K562 treated with DMSO at 1 percent for 24 hours (cell line): ENCODE measurements around the gene BMP6. TPM values are rescaled to one million over a fixed set of nuclear protein-coding genes. Genes with fewer than 3 reads are reported as not detected.

ENCODE experiments used
- total RNA-seq: library from RNA; unstranded; fragments of 300-600 nt; gene quantifications from 2 replicates; pipeline ENCODE4 v1.2.3, GENCODE V29; 2022; ENCODE audit warnings: low read depth; ENCODE audit not compliant: insufficient read depth

The BMP6 gene
- total RNA-seq: 0.38 and 0.51 TPM in 2 replicates

GRCh38 chr6:7725849-7726415, at the start of gene BMP6:
Gene BMP6 (plus strand): TSS chr6:7726099. CDS start chr6:7726956, 857 bp downstream.

GRCh38 chr6:7910654-7911344, 184.9 kb downstream of the BMP6 start, which contains the start of gene TXNDC5:
Gene TXNDC5 (minus strand): TSS chr6:7910788. CDS start chr6:7910776, 12 bp downstream.

Other genes starting within 250 kb of the BMP6 start
- gene DSP, start 184.4 kb upstream of the BMP6 start, total RNA-seq: 0.06 TPM in 1 of 2 replicates, not detected in the other
- gene SNRNP48, start 135.9 kb upstream of the BMP6 start, total RNA-seq: 8.9 and 11.3 TPM in 2 replicates
- 90.7 and 91.7 TPM in 2 replicates for gene TXNDC5, start 184.7 kb downstream of the BMP6 start, total RNA-seq